Midbrain (tissue), 1 donor: ENCODE results near the gene MATK.

Source experiments
- DNase-seq: peaks from one replicate; lab custom pipeline; 2025; lab: John Stamatoyannopoulos, UW

Gene MATK

GRCh38 chr19:3785938-3786824, at the start of gene MATK:
Gene MATK (minus strand): TSS chr19:3786381. CDS start chr19:3785135, 1,246 bp downstream.
- no peak for DNase-seq

GRCh38 chr19:3835055-3835435, 48.9 kb upstream of the MATK start:
- DNase-seq, result no peak

- DNase-seq, result no peak
Measured at GRCh38 chr19:3834349-3835054, 48.3 kb upstream of the MATK start.

- DNase-seq, result no peak
Measured at GRCh38 chr19:3833578-3834348, 47.6 kb upstream of the MATK start.

GRCh38 chr19:3832001-3832400, 45.8 kb upstream of the MATK start:
- no peak for DNase-seq

- no peak for DNase-seq
Measured at GRCh38 chr19:3831601-3832000, 45.4 kb upstream of the MATK start.

GRCh38 chr19:3830621-3831589, 44.7 kb upstream of the MATK start:
- no peak for DNase-seq

GRCh38 chr19:3827306-3827705, 41.1 kb upstream of the MATK start:
- DNase-seq, result no peak

GRCh38 chr19:3826163-3826562, 40.0 kb upstream of the MATK start:
- DNase-seq, result no peak

GRCh38 chr19:3825286-3825956, 39.2 kb upstream of the MATK start:
- no peak for DNase-seq

- no peak for DNase-seq
Measured at GRCh38 chr19:3823350-3823713, 37.2 kb upstream of the MATK start.

GRCh38 chr19:3822683-3823349, 36.6 kb upstream of the MATK start:
- DNase-seq, result no peak

GRCh38 chr19:3821857-3822364, 35.7 kb upstream of the MATK start:
- peak; percentile 1 for DNase-seq

- DNase-seq, result no peak
Measured at GRCh38 chr19:3821156-3821555, 35.0 kb upstream of the MATK start.

- DNase-seq, result no peak
Measured at GRCh38 chr19:3819989-3820388, 33.8 kb upstream of the MATK start.

GRCh38 chr19:3818918-3819317, 32.7 kb upstream of the MATK start:
- DNase-seq, result no peak

GRCh38 chr19:3818466-3818865, 32.3 kb upstream of the MATK start:
- DNase-seq, result peak; percentile 9

- DNase-seq, result no peak
Measured at GRCh38 chr19:3817761-3818160, 31.6 kb upstream of the MATK start.

- DNase-seq, result no peak
Measured at GRCh38 chr19:3816566-3817218, 30.5 kb upstream of the MATK start.
